Measurements from ENCODE around the gene UQCC2. TPM values are rescaled to one million over a fixed set of nuclear protein-coding genes. Genes with fewer than 3 reads are reported as not detected.

UQCC2 gene
- total RNA-seq, 1 donor from 2014 or later: 54.9 TPM

- H3K36me3 Mint-ChIP-seq (ENCODE audit: low read depth, unreplicated experiment): no peaks in the 10 kb centered on the region
- H3K4me1 Mint-ChIP-seq (ENCODE audit: unreplicated experiment): peaks cover 6% of the 10 kb centered on the region
- H3K9me3 Mint-ChIP-seq (ENCODE audit: unreplicated experiment): no peaks in the 10 kb centered on the region
- DNase-seq (ENCODE audit: low spot score): no peak
- no peak overlapping the region for H3K4me3 Mint-ChIP-seq (ENCODE audit: unreplicated experiment)
- H3K27me3 Mint-ChIP-seq (ENCODE audit: unreplicated experiment): peaks cover 7% of the 10 kb centered on the region
- no peak for TF ChIP-seq CTCF (IDR thresholded peaks at IDR 0.05; ENCODE audit: unreplicated experiment)
- no peak overlapping the region for H3K27ac Mint-ChIP-seq (ENCODE audit: unreplicated experiment)
Observed at GRCh38 chr6:33716379-33716778, 4.9 kb upstream of the UQCC2 start.

- H3K4me3 Mint-ChIP-seq (ENCODE audit: unreplicated experiment): no peak overlapping the region
- no peak for DNase-seq (ENCODE audit: low spot score)
- peaks cover 17% of the 10 kb centered on the region for H3K4me1 Mint-ChIP-seq (ENCODE audit: unreplicated experiment)
- no peak for TF ChIP-seq CTCF (IDR thresholded peaks at IDR 0.05; ENCODE audit: unreplicated experiment)
- no peaks in the 10 kb centered on the region for H3K9me3 Mint-ChIP-seq (ENCODE audit: unreplicated experiment)
- H3K27me3 Mint-ChIP-seq (ENCODE audit: unreplicated experiment): peaks cover 5% of the 10 kb centered on the region
- no peak overlapping the region for H3K27ac Mint-ChIP-seq (ENCODE audit: unreplicated experiment)
- peaks cover 8% of the 10 kb centered on the region for H3K36me3 Mint-ChIP-seq (ENCODE audit: low read depth, unreplicated experiment)
Observed at GRCh38 chr6:33714385-33715040, 3.0 kb upstream of the UQCC2 start.

GRCh38 chr6:33713786-33714185, 2.3 kb upstream of the UQCC2 start:
- no peak for TF ChIP-seq CTCF (IDR thresholded peaks at IDR 0.05; ENCODE audit: unreplicated experiment)
- peaks cover 17% of the 10 kb centered on the region for H3K4me1 Mint-ChIP-seq (ENCODE audit: unreplicated experiment)
- H3K4me3 Mint-ChIP-seq (ENCODE audit: unreplicated experiment): no peak overlapping the region
- H3K36me3 Mint-ChIP-seq (ENCODE audit: low read depth, unreplicated experiment): peaks cover 13% of the 10 kb centered on the region
- peaks cover 5% of the 10 kb centered on the region for H3K27me3 Mint-ChIP-seq (ENCODE audit: unreplicated experiment)
- no peaks in the 10 kb centered on the region for H3K9me3 Mint-ChIP-seq (ENCODE audit: unreplicated experiment)
- DNase-seq (ENCODE audit: low spot score): no peak
- no peak overlapping the region for H3K27ac Mint-ChIP-seq (ENCODE audit: unreplicated experiment)

- Mint-ChIP-seq H3K36me3 (ENCODE audit: low read depth, unreplicated experiment) (peaks cover 13% of the 10 kb centered on the region), H3K27me3 (ENCODE audit: unreplicated experiment) (peaks cover 5% of the 10 kb centered on the region), H3K4me1 (ENCODE audit: unreplicated experiment) (peaks cover 17% of the 10 kb centered on the region), H3K27ac (ENCODE audit: unreplicated experiment) (no peak overlapping the region), H3K4me3 (ENCODE audit: unreplicated experiment) (no peak overlapping the region), H3K9me3 (ENCODE audit: unreplicated experiment) (no peaks in the 10 kb centered on the region)
- TF ChIP-seq CTCF (IDR thresholded peaks at IDR 0.05; ENCODE audit: unreplicated experiment): no peak
- DNase-seq (ENCODE audit: low spot score): no peak
Observed at GRCh38 chr6:33712914-33713313, 1.4 kb upstream of the UQCC2 start.

GRCh38 chr6:33710296-33711121, 991 bp downstream of the UQCC2 start:
- Mint-ChIP-seq H3K9me3 (ENCODE audit: unreplicated experiment) (no peaks in the 10 kb centered on the region), H3K27ac (ENCODE audit: unreplicated experiment) (peak overlapping the region; percentile 58), H3K4me3 (ENCODE audit: unreplicated experiment) (peak overlapping the region; percentile 93), H3K27me3 (ENCODE audit: unreplicated experiment) (peaks cover 5% of the 10 kb centered on the region), H3K36me3 (ENCODE audit: low read depth, unreplicated experiment) (peaks cover 18% of the 10 kb centered on the region), H3K4me1 (ENCODE audit: unreplicated experiment) (peaks cover 17% of the 10 kb centered on the region)
- DNase-seq (ENCODE audit: low spot score): no peak
- TF ChIP-seq CTCF (IDR thresholded peaks at IDR 0.05; ENCODE audit: unreplicated experiment): no peak

Measured in endothelial cell (in vitro differentiated cells).